Esophagus muscularis mucosa (tissue), 4 donors: ENCODE results near the gene EPB42. TPM values are rescaled to one million over a fixed set of nuclear protein-coding genes. Genes with fewer than 3 reads are reported as not detected.

ENCODE experiments used
- DNase-seq: peaks from one replicate; pipeline ENCODE4 v3.0.0-alpha.2; 2017; ENCODE audit errors: extremely low spot score
- H3K27ac ChIP-seq, 4 donors: fragments of 200-600 bp; sonication (generic); replicated peaks in 1 of 4; 1 replicate in 3 of 4; 2 replicates in 1 of 4; pipeline ENCODE4 v1.5.1; 2016 to 2019; ENCODE audit warnings: mild to moderate bottlenecking in 1 of 4
- H3K27me3 ChIP-seq, 4 donors: fragments of 200-600 bp; sonication (generic); one replicate each; pipeline versions ENCODE4 v1.5.1 to v1.6.0; 2016 to 2019
- H3K36me3 ChIP-seq, 4 donors: fragments of 200-600 bp; sonication (generic); one replicate each; pipeline ENCODE4 v1.5.1; 2016 to 2019
- H3K4me1 ChIP-seq, 4 donors: fragments of 200-600 bp; sonication (generic); one replicate each; pipeline ENCODE4 v1.5.1; 2016 to 2019
- H3K4me3 ChIP-seq, 4 donors: fragments of 200-600 bp; sonication (generic); 1 replicate in 2 of 4; 2 replicates in 2 of 4; pipeline ENCODE4 v1.5.1; 2016 to 2019; ENCODE audit warnings: mild to moderate bottlenecking in 4 of 4, moderate library complexity in 1 of 4
- H3K9me3 ChIP-seq, 4 donors: fragments of 200-600 bp; sonication (generic); 1 replicate in 3 of 4; 2 replicates in 1 of 4; pipeline ENCODE4 v1.5.1; 2016 to 2019
- EP300 ChIP-seq: sonication (generic); formaldehyde crosslinking; IDR thresholded peaks from one replicate; pipeline ENCODE4 v1.6.1; 2017; ENCODE audit warnings: antibody characterized with exemption
- POLR2A ChIP-seq: fragments of 450-650 bp; IDR thresholded peaks from one replicate; pipeline ENCODE4 v1.6.1; 2017; ENCODE audit warnings: antibody characterized with exemption, moderate library complexity, mild to moderate bottlenecking, low read depth
- POLR2AphosphoS5 ChIP-seq, 2 donors: sonication (generic); formaldehyde crosslinking; IDR thresholded peaks; one replicate each; pipeline ENCODE4 v1.6.1; 2017; ENCODE audit warnings: antibody characterized with exemption in 2 of 2
- WGBS: methylation state at CpG from one replicate; pipeline ENCODE4 v1.1.5; 2018; 5-methylcytosine and 5-hydroxymethylcytosine counted together
- intact Hi-C: fragments of 100-400 bp; cut with DNase I; formaldehyde crosslinking; loops from one replicate; pipeline ENCODE4 v1.15.1; 2023
- total RNA-seq, 4 donors: library from RNA; depleted of rRNA; stranded (reverse); fragments of >200 nt; gene quantifications; one replicate each; pipeline versions ENCODE4 v1.1.0 to v1.2.1, GENCODE V29; 2016
- TF ChIP-seq, protein P1 (sequence below), 3 experiments: fragments of 200-600 bp in 2 of 3; fragments of 450-650 bp in 1 of 3; sonication (generic) in 2 of 3; IDR thresholded peaks; one replicate each; pipeline ENCODE4 v1.5.1; 2017 to 2019; ENCODE audit warnings: antibody characterized with exemption in 3 of 3, mild to moderate bottlenecking in 2 of 3, moderate library complexity in 1 of 3

The EPB42 gene
- total RNA-seq, 4 donors from 2014 or later = 0.33 TPM; not detected in 3

DNA sequence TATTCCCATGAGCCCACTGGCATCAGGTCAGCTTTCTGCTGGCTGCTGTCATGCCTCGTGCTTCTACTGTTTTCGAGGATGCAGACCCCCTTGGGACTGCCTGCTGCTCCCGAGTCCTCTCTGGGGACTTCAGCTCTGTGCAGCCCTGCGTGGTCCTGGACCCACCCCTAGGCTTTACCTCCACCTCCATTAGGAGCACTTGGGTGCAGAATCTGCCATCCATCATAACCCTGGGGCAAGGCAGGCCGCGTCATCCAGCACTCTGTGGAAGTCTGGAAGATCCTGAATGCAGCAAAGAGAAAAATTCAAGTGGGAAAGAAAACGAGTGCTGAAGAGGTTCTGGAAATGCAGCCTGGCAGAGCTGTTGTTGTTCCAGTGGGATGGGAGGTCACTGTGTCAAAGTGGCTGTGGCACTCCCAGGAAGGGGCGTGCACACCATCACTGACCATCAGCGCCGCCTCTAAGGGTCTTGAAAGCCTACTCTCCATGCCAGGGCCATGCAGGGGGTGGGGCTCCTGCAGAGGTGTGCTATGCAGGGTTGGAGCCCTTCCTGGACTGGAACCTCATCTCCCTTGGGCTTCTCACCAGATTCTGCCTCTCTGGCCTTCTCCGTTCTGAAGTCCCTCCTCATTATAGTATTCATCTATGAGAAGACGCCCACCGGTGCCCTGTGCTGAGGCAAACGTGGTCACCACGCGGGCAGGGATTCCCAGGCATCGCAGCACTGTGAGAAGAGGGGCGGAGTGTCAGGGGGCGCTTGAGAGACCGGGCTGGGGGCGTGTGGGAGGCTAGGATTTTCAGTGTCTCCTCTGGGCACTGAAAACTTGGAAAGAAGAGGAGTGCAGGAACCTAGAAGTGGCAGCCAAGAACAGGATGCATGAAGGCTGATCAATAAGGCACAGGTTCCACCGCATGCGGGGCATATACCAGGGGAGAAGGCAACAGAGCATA is 12.5 kb downstream of the EPB42 start:
- TF ChIP-seq EP300 = no peak
- no peak for TF ChIP-seq POLR2AphosphoS5 (IDR thresholded peaks at IDR 0.05)
- TF ChIP-seq, protein P1, sequence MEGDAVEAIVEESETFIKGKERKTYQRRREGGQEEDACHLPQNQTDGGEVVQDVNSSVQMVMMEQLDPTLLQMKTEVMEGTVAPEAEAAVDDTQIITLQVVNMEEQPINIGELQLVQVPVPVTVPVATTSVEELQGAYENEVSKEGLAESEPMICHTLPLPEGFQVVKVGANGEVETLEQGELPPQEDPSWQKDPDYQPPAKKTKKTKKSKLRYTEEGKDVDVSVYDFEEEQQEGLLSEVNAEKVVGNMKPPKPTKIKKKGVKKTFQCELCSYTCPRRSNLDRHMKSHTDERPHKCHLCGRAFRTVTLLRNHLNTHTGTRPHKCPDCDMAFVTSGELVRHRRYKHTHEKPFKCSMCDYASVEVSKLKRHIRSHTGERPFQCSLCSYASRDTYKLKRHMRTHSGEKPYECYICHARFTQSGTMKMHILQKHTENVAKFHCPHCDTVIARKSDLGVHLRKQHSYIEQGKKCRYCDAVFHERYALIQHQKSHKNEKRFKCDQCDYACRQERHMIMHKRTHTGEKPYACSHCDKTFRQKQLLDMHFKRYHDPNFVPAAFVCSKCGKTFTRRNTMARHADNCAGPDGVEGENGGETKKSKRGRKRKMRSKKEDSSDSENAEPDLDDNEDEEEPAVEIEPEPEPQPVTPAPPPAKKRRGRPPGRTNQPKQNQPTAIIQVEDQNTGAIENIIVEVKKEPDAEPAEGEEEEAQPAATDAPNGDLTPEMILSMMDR (IDR thresholded peaks at IDR 0.05) = no peak
- TF ChIP-seq POLR2A = no peak
- H3K9me3 ChIP-seq = no peaks in the 10 kb centered on the region

DNA sequence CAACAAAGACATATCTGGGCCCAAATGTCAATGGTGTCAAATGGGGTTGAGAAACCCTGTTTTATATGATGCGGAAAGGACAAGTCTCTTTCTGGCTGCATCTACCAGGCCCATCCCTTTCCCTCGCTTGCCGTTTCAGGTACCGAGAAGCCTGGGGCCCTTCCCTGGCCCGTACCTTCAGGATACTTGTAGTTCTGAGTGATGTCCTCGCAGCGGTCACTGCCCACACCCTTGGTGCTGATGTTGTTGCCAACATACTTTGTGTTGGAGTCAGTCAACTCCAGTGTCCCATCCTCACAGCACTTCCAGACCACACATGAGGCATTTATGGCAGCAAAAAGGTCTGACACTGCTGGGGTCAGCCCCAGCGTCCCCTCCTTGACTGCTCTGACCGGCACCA is 13.8 kb downstream of the EPB42 start:
- WGBS = 96% methylated on average over 9 of the region's 9 CpGs
- peaks cover 0 to 32% (median 0%) of the 10 kb centered on the region in 4 donors for H3K27me3 ChIP-seq
- H3K36me3 ChIP-seq = no peaks in the 10 kb centered on the region
- no peak for TF ChIP-seq POLR2A
- TF ChIP-seq, protein P1 (IDR thresholded peaks at IDR 0.05) = no peak
- TF ChIP-seq EP300 = no peak
- intact Hi-C loops = no loop called here
- peak; percentile 86 for DNase-seq
- H3K27ac ChIP-seq = no peak overlapping the region
- no peak overlapping the region for H3K4me3 ChIP-seq
- no peaks in the 10 kb centered on the region for H3K9me3 ChIP-seq
- H3K4me1 ChIP-seq = peaks cover 4 to 10% (median 5%) of the 10 kb centered on the region in 4 donors

More for the DNA sequence above, 12.5 kb downstream of the EPB42 start:
- Histone ChIP-seq H3K4me3 (no peak overlapping the region), H3K36me3 (no peaks in the 10 kb centered on the region), H3K4me1 (peaks cover 4 to 10% (median 5%) of the 10 kb centered on the region in 4 donors), H3K27ac (no peak overlapping the region), H3K27me3 (peaks cover 0 to 32% (median 0%) of the 10 kb centered on the region in 4 donors)
- intact Hi-C loops = no loop called here
- DNase-seq = peak; percentile 91
- WGBS = 76% methylated on average over 20 of the region's 23 CpGs

DNA sequence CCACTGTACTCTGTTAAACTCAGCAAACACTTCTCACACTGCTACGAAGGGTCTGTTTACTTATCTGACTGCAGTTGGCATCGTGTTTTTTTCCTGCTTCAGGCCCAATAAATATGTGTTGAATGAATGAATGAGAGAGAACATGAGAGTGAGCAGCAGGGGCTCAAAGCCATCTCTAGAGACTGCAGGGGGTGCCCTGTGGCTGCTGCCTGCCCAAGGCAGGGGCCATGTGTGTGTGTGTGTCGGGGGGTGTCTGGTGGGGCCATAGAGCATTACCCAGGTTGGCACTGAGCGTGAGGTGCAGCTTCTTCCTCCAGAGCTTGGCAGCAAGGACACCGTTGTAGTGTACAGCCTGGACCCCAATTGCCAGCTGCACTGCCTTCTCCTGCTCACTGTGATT is 14.8 kb downstream of the EPB42 start:
- intact Hi-C loops = no loop called here
- TF ChIP-seq POLR2AphosphoS5 (IDR thresholded peaks at IDR 0.05) = no peak
- no peak overlapping the region for H3K27ac ChIP-seq
- no peak overlapping the region for H3K4me3 ChIP-seq
- peak; percentile 60 for DNase-seq
- no peaks in the 10 kb centered on the region for H3K9me3 ChIP-seq
- H3K4me1 ChIP-seq = peaks cover 4 to 10% (median 5%) of the 10 kb centered on the region in 4 donors
- no peaks in the 10 kb centered on the region for H3K36me3 ChIP-seq
- WGBS = 85% methylated on average over 4 of the region's 5 CpGs
- H3K27me3 ChIP-seq = peaks cover 0 to 32% (median 0%) of the 10 kb centered on the region in 4 donors

DNA sequence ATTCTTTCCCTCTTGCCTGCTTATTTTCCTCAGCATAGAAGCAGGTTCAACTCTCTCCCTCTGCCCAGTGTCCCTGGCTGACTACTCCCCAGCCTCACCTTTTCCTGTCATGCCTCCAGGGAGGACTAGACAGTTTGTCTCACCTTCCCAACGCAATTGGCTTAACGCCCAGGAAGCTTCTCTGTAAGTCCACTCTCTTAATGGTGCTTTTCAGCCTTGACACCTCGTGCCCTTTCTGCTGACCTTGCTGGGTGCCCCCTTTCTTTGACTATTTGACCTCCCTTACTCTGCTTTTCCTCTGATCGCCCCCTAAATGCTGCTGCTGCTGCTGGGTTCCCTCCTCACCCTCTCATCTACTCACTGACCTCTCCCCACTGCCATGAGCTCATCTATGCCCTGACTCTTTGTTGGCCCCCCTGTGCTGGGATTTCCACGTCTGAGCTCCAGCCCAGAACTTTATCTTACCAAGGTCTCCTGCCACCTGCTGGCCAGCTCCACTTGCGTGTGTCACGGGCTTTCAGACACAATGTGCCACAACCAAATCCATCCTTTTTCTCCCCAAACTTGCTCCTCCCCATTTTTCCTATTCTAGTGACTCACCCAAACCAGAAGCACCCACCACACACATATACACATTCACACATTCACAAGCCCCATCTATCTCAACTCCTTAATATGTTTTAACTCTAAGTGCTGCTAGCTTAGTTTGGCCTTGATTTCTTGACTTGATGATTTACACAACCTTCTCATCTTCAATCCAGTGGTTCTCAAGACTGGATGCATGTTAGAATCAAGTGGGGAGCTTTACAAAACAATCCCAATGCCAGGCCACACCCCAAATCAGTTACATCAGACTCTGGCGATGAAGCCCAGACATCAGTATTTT is 16.6 kb downstream of the EPB42 start:
- Histone ChIP-seq H3K27ac (no peak overlapping the region), H3K9me3 (no peaks in the 10 kb centered on the region), H3K4me1 (peaks cover 4 to 10% (median 5%) of the 10 kb centered on the region in 4 donors), H3K36me3 (no peaks in the 10 kb centered on the region), H3K4me3 (no peak overlapping the region), H3K27me3 (peaks cover 0 to 15% (median 0%) of the 10 kb centered on the region in 4 donors)
- DNase-seq = peak; percentile 72
- TF ChIP-seq EP300 = no peak
- TF ChIP-seq, protein P1 (IDR thresholded peaks at IDR 0.05) = peak; percentile 49 to 67 (median 51)
- WGBS = 42% methylated on average over 8 of the region's 8 CpGs
- intact Hi-C loops = no loop called here
